HepG2 (cell line): ENCODE measurements around the gene OCSTAMP. TPM values are rescaled to one million over a fixed set of nuclear protein-coding genes. Genes with fewer than 3 reads are reported as not detected.
A peak's percentile ranks its signal among the peaks of the same experiment; 100 is the strongest.

Source experiments
- ATAC-seq: fragments of 200-7000 bp; cut with Tn5 transposase; 3 replicates; pipeline ENCODE4 v1.9.1; 2020; ENCODE audit warnings: mild to moderate bottlenecking, moderate library complexity
- BruUV-seq: library from RNA; stranded (reverse); fragments of 400-500 nt; replicated peaks from 2 replicates; lab custom pipeline; 2021; lab: Mats Ljungman, UMichigan
- CTCF ChIA-PET: fragments of 300-600 bp; formaldehyde crosslinking; extraction: SDS; loops from one replicate; lab custom pipeline; 2021; ENCODE audit warnings: low total read pairs, inconsistent platforms, low intra/inter-chr PET ratio; lab: Yijun Ruan, JAX
- POLR2A ChIA-PET: fragments of 350-600 bp; sonication (Branson Sonifier 250); formaldehyde crosslinking; loops from one replicate; lab custom pipeline; 2020; ENCODE audit warnings: antibody characterized with exemption, inconsistent platforms; lab: Yijun Ruan, JAX
- DNase-seq: peaks from one replicate; pipeline ENCODE4 v3.0.0-alpha.2; 2015; ENCODE audit warnings: low spot score
- FAIRE-seq: peaks from 3 replicates; lab custom pipeline; 2011; peaks lifted over from hg19 to GRCh38; lab: Jason Lieb, UNC
- H2AFZ ChIP-seq: one replicate; pipeline ENCODE4 v1.6.1; 2011; ENCODE audit warnings: low read length, inconsistent platforms
- H3K27ac ChIP-seq: fragments of 300-600 bp; 3 replicates; pipeline ENCODE4 v1.8.0; 2011; ENCODE audit warnings: mixed run types, mild to moderate bottlenecking, mixed read lengths, low read length, inconsistent platforms; ENCODE audit not compliant: insufficient read depth; ENCODE audit errors: extremely low read length
- H3K27me3 ChIP-seq, 2 experiments: fragments of 200-600 bp in 1 of 2; 2 replicates in 1 of 2; 3 replicates in 1 of 2; pipeline versions ENCODE4 v1.6.0 to v1.8.0; 2011; ENCODE audit warnings: low read length in 2 of 2, mild to moderate bottlenecking in 2 of 2, moderate library complexity in 2 of 2, inconsistent platforms in 1 of 2; ENCODE audit not compliant: insufficient read depth in 2 of 2, control insufficient read depth in 1 of 2
- H3K36me3 ChIP-seq, 2 experiments: fragments of 200-600 bp in 1 of 2; replicated peaks in 1 of 2; 2 replicates in 1 of 2; 3 replicates in 1 of 2; pipeline versions ENCODE4 v1.5.1 to v1.8.0; 2011; ENCODE audit warnings: low read length in 2 of 2, inconsistent platforms in 1 of 2; ENCODE audit not compliant: insufficient read depth in 2 of 2, control insufficient read depth in 1 of 2
- H3K4me1 ChIP-seq: 2 replicates; pipeline ENCODE4 v1.5.1; 2012; ENCODE audit warnings: low read length, inconsistent platforms; ENCODE audit not compliant: insufficient read depth
- H3K4me2 ChIP-seq: 2 replicates; pipeline ENCODE4 v1.6.0; 2011; ENCODE audit warnings: low read depth, low read length, inconsistent platforms
- H3K4me3 ChIP-seq, 3 experiments: fragments of 200-600 bp in 1 of 3; sonication (generic), shearing (Covaris generic) in 1 of 3; replicated peaks in 1 of 3; 2 replicates each; pipeline ENCODE4 v1.5.1; 2011 to 2016; ENCODE audit warnings: low read length in 3 of 3, inconsistent platforms in 2 of 3, low read depth in 2 of 3, mild to moderate bottlenecking in 2 of 3, control low read depth in 1 of 3, mixed read lengths in 1 of 3; ENCODE audit not compliant: insufficient read depth in 1 of 3
- H3K79me2 ChIP-seq: one replicate; pipeline ENCODE4 v1.6.1; 2011; ENCODE audit warnings: low read length, inconsistent platforms; ENCODE audit not compliant: insufficient read depth
- H3K9ac ChIP-seq: 2 replicates; pipeline ENCODE4 v1.6.0; 2011; ENCODE audit warnings: mild to moderate bottlenecking, low read depth, low read length, inconsistent platforms; ENCODE audit not compliant: insufficient read depth
- H3K9me3 ChIP-seq: 2 replicates; pipeline ENCODE4 v1.5.1; 2012; ENCODE audit warnings: mild to moderate bottlenecking, low read length
- H4K20me1 ChIP-seq: 2 replicates; pipeline ENCODE4 v1.6.0; 2011; ENCODE audit warnings: inconsistent platforms, mild to moderate bottlenecking, low read length, moderate library complexity; ENCODE audit not compliant: insufficient read depth
- ARID3A ChIP-seq: IDR thresholded peaks from 2 replicates; pipeline ENCODE4 v1.6.1; 2012; ENCODE audit warnings: low read depth, low read length, improper control_type of control experiment
- ATF7-NPFF ChIP-seq: sonication (generic); formaldehyde crosslinking; IDR thresholded peaks from 2 replicates; pipeline ENCODE4 v1.8.1; 2023; ENCODE audit warnings: mild to moderate bottlenecking, low read depth, missing genetic modification reagents, moderate library complexity
- DBP ChIP-seq: sonication (generic); formaldehyde crosslinking; IDR thresholded peaks from 2 replicates; pipeline ENCODE4 v1.4.0; 2020; ENCODE audit warnings: missing genetic modification reagents; ENCODE audit errors: not compliant biosample characterization
- ESRRA ChIP-seq: sonication (generic); formaldehyde crosslinking; IDR thresholded peaks from 2 replicates; pipeline ENCODE4 v1.5.1; 2020; ENCODE audit warnings: mild to moderate bottlenecking, low read depth, missing genetic modification reagents
- FOXA3 ChIP-seq: IDR thresholded peaks from 2 replicates; pipeline ENCODE4 v1.6.1; 2016; ENCODE audit warnings: missing genetic modification reagents, missing compliant biosample characterization
- GTF2F1 ChIP-seq: fragments of 150-350 bp; IDR thresholded peaks from 2 replicates; pipeline ENCODE4 v1.6.1; 2014; ENCODE audit warnings: low read length
- KAT7 ChIP-seq: IDR thresholded peaks from 2 replicates; pipeline ENCODE4 v1.6.1; 2018; ENCODE audit warnings: borderline replicate concordance, missing compliant biosample characterization
- MLXIP ChIP-seq: sonication (generic); formaldehyde crosslinking; IDR thresholded peaks from 2 replicates; pipeline ENCODE4 v1.9.0; 2021; ENCODE audit warnings: missing genetic modification reagents, borderline replicate concordance
- MYNN ChIP-seq: sonication (generic); formaldehyde crosslinking; IDR thresholded peaks from 2 replicates; pipeline ENCODE4 v1.4.0; 2020; ENCODE audit warnings: mild to moderate bottlenecking, low read depth, missing genetic modification reagents
- SIX4 ChIP-seq: sonication (generic); formaldehyde crosslinking; IDR thresholded peaks from 2 replicates; pipeline ENCODE4 v1.4.0; 2020; ENCODE audit warnings: missing genetic modification reagents
- ZBTB46 ChIP-seq: sonication (generic); formaldehyde crosslinking; IDR thresholded peaks from 2 replicates; pipeline ENCODE4 v1.4.0; 2020; ENCODE audit warnings: mild to moderate bottlenecking, missing genetic modification reagents, borderline replicate concordance
- ZNF10 ChIP-seq: sonication (generic); formaldehyde crosslinking; IDR thresholded peaks from 2 replicates; pipeline ENCODE4 v1.4.0; 2020; ENCODE audit warnings: mild to moderate bottlenecking, low read depth, missing genetic modification reagents, borderline replicate concordance
- ZNF333 ChIP-seq: sonication (generic); formaldehyde crosslinking; IDR thresholded peaks from 2 replicates; pipeline ENCODE4 v1.4.0; 2020; ENCODE audit warnings: mild to moderate bottlenecking, missing genetic modification reagents, borderline replicate concordance
- ZNF552 ChIP-seq: sonication (generic); formaldehyde crosslinking; IDR thresholded peaks from 2 replicates; pipeline ENCODE4 v1.9.0; 2022; ENCODE audit warnings: missing genetic modification reagents, mild to moderate bottlenecking, borderline replicate concordance
- ZNF780A ChIP-seq: sonication (generic); formaldehyde crosslinking; IDR thresholded peaks from 2 replicates; pipeline ENCODE4 v1.8.0; 2022; ENCODE audit warnings: mild to moderate bottlenecking, missing genetic modification reagents, moderate library complexity
- WGBS: methylation state at CpG from one replicate; pipeline ENCODE4 v1.1.6; 2017; ENCODE audit warnings: low lambda C conversion rate; 5-methylcytosine and 5-hydroxymethylcytosine counted together
- in situ Hi-C: cut with HindIII; loops from 2 replicates; pipeline ENCODE4 v1.10.0; 2017; ENCODE audit warnings: low pct_unique_long_range_greater_than_20kb; ENCODE audit not compliant: extremely low pct_ligation_motif_present
- intact Hi-C: fragments of 100-400 bp; cut with micrococcal nuclease; formaldehyde crosslinking; loops from one replicate; pipeline ENCODE4 v1.10.0; 2022; ENCODE audit not compliant: unreplicated experiment
- polyA plus RNA-seq, 8 experiments: library from polyadenylated mRNA; depleted of rRNA in 3 of 8; stranded (reverse) in 7 of 8; unstranded in 1 of 8; fragments of >200 nt; fragmentation: Illumina TruSeq in 4 of 8; extraction: Trizol in 4 of 8; gene quantifications; 2 replicates each; pipeline versions ENCODE4 v1.2.1 to v1.2.3, GENCODE V29; 2011 to 2016; ENCODE audit warnings: low read depth in 4 of 8, missing spikeins in 1 of 8, mixed read lengths in 1 of 8; ENCODE audit not compliant: insufficient read depth in 1 of 8
- total RNA-seq, 5 experiments: library from RNA; depleted of rRNA; stranded (reverse); fragments of >200 nt; fragmentation: Illumina TruSeq; extraction: Trizol; gene quantifications; 2 replicates each; pipeline ENCODE4 v1.2.3, GENCODE V29; 2016; ENCODE audit warnings: low read depth in 1 of 5

OCSTAMP gene
- total and polyA plus RNA-seq, 2 of the 13 experiments (the other 11 are each of a cell fraction or from before 2014, with no cell fraction given): not detected

- peak within 1 kb of the TSS; percentile 64 for H3K9ac ChIP-seq
- in situ Hi-C loops: no loop called here
- TF ChIP-seq ZNF10 (CRISPR knock-in tag) (no peak), MLXIP (CRISPR knock-in tag) (no peak), ZNF552 (CRISPR knock-in tag) (no peak), ESRRA (CRISPR knock-in tag) (no peak), ZNF780A (CRISPR knock-in tag) (no peak), ATF7-NPFF (no peak), ARID3A (no peak), GTF2F1 (no peak), MYNN (CRISPR knock-in tag) (no peak), FOXA3 (CRISPR knock-in tag) (no peak), ZNF333 (no peak; the same call in 1 of the 2 replicates), DBP (CRISPR knock-in tag) (no peak), SIX4 (CRISPR knock-in tag) (no peak), KAT7 (CRISPR knock-in tag) (no peak), ZBTB46 (CRISPR knock-in tag) (no peak)
These were observed 37.3 kb downstream of the OCSTAMP start, which contains the start of gene ZNF334 for GRCh38 chr20:46512943-46513844. Gene ZNF334, minus strand, starts transcription at chr20:46513559. Its CDS starts 1,457 bp downstream, at chr20:46512102.

More at GRCh38 chr20:46512943-46513844, 37.3 kb downstream of the OCSTAMP start, which contains the start of gene ZNF334:
- WGBS: 38% methylated on average over 44 of the region's 49 CpGs
- intact Hi-C loops: no loop called here
- no peaks in the 10 kb centered on the region for H3K36me3 ChIP-seq
- TSS peak; percentile 70 for BruUV-seq
- H3K9me3 ChIP-seq: no peaks in the 10 kb centered on the region
- peak within 1 kb of the TSS; percentile 49 to 67 (median 67) for H3K4me3 ChIP-seq
- peak; percentile 95 for ATAC-seq
- H3K4me2 ChIP-seq: peak within 1 kb of the TSS; percentile 51
- H2AFZ ChIP-seq: no peak within 1 kb of the TSS
- H3K27ac ChIP-seq: peak within 1 kb of the TSS; percentile 57
- CTCF ChIA-PET: no interaction called here
- H4K20me1 ChIP-seq: no peaks in the 10 kb centered on the region
- peak; percentile 69 for DNase-seq
- no peaks in the 10 kb centered on the region for H3K79me2 ChIP-seq
- no peaks in the 10 kb centered on the region for H3K4me1 ChIP-seq
- FAIRE-seq: no peak
- POLR2A ChIA-PET: interaction anchor here (0.6 to 1.3 kb wide), 6 partner anchors 9 to 1857 kb away, joined by 3 to 5 read pairs (median 3); no protein-coding TSS in a partner anchor
- H3K27me3 ChIP-seq: peaks cover 0 to 15% of the 10 kb centered on the region in 2 experiments; a peak in 2 of 5 replicates
